SK-N-SH (cell line): ENCODE measurements around the gene CNTNAP5.

Source experiments
- CTCF ChIP-seq: fragments of 200-600 bp; sonication (generic); IDR thresholded peaks from 2 replicates; pipeline ENCODE4 v1.6.1; 2017; ENCODE audit warnings: antibody characterized with exemption, mild to moderate bottlenecking, moderate library complexity
- IRF3 ChIP-seq: fragments of 150-350 bp; IDR thresholded peaks from 2 replicates; pipeline ENCODE4 v1.6.1; 2016; ENCODE audit warnings: mild to moderate bottlenecking, low read depth, low read length
- MAX ChIP-seq: IDR thresholded peaks from 2 replicates; pipeline ENCODE4 v1.4.0; 2012; ENCODE audit warnings: low read depth
- RAD21 ChIP-seq: IDR thresholded peaks from 2 replicates; pipeline ENCODE4 v1.6.1; 2012; ENCODE audit warnings: mild to moderate bottlenecking, low read length
- REST ChIP-seq: IDR thresholded peaks from 2 replicates; pipeline ENCODE4 v1.6.1; 2012; ENCODE audit warnings: mild to moderate bottlenecking, low read depth, low read length, moderate library complexity

- TF ChIP-seq MAX, result no peak
- TF ChIP-seq CTCF, result no peak
- no peak for TF ChIP-seq IRF3
- TF ChIP-seq RAD21, result no peak
- no peak for TF ChIP-seq REST
Observed at GRCh38 chr2:124187948-124188347, 162.9 kb downstream of the CNTNAP5 start.
